Kidney epithelial cell (primary cell): ENCODE data around the gene IMPA2. TPM values are rescaled to one million over a fixed set of nuclear protein-coding genes. Genes with fewer than 3 reads are reported as not detected.

Experiments used
- DNase-seq: peaks from one replicate; pipeline ENCODE4 v3.0.0-alpha.2; 2010; ENCODE audit warnings: low read depth
- H3K27me3 ChIP-seq: 2 replicates; pipeline ENCODE4 v1.6.0; 2011; ENCODE audit warnings: low read length; ENCODE audit not compliant: control insufficient read depth, insufficient read depth
- H3K36me3 ChIP-seq: 2 replicates; pipeline ENCODE4 v1.5.1; 2011; ENCODE audit warnings: low read length; ENCODE audit not compliant: control insufficient read depth, insufficient read depth
- H3K4me3 ChIP-seq: 2 replicates; pipeline ENCODE4 v1.5.1; 2011; ENCODE audit warnings: low read depth, mild to moderate bottlenecking, control low read depth, low read length
- CTCF ChIP-seq: IDR thresholded peaks from 2 replicates; pipeline ENCODE4 v1.5.1; 2011; ENCODE audit warnings: mild to moderate bottlenecking, moderate library complexity, low read length, control low read depth, inconsistent platforms; ENCODE audit not compliant: insufficient read depth, poor library complexity, severe bottlenecking
- total RNA-seq: library from RNA; depleted of rRNA; stranded (reverse); fragments of >200 nt; gene quantifications from 2 replicates; pipeline ENCODE4 v1.2.3, GENCODE V29; 2015

IMPA2 gene
- total RNA-seq, 1 donor from 2014 or later = 24.9 TPM

GRCh38 chr18:11974741-11975325, 6.5 kb upstream of the IMPA2 start:
- Histone ChIP-seq H3K4me3 (no peak overlapping the region), H3K27me3 (no peaks in the 10 kb centered on the region), H3K36me3 (no peaks in the 10 kb centered on the region)
- TF ChIP-seq CTCF = no peak
- no peak for DNase-seq

GRCh38 chr18:11975723-11976122, 5.6 kb upstream of the IMPA2 start:
- no peak overlapping the region for H3K4me3 ChIP-seq
- H3K36me3 ChIP-seq = no peaks in the 10 kb centered on the region
- no peak for TF ChIP-seq CTCF
- H3K27me3 ChIP-seq = no peaks in the 10 kb centered on the region
- DNase-seq = no peak

- no peak for TF ChIP-seq CTCF
- no peaks in the 10 kb centered on the region for H3K36me3 ChIP-seq
- no peak for DNase-seq
These were observed 4.8 kb upstream of the IMPA2 start for GRCh38 chr18:11976315-11977152.

GRCh38 chr18:11977153-11977466, 4.2 kb upstream of the IMPA2 start:
- DNase-seq = no peak
- Histone ChIP-seq H3K27me3 (no peaks in the 10 kb centered on the region), H3K36me3 (no peaks in the 10 kb centered on the region), H3K4me3 (no peak overlapping the region)
- TF ChIP-seq CTCF = no peak

More at GRCh38 chr18:11976315-11977152, 4.8 kb upstream of the IMPA2 start:
- no peaks in the 10 kb centered on the region for H3K27me3 ChIP-seq
- H3K4me3 ChIP-seq = no peak overlapping the region

GRCh38 chr18:11978956-11979355, 2.4 kb upstream of the IMPA2 start:
- no peak for DNase-seq
- H3K27me3 ChIP-seq = no peaks in the 10 kb centered on the region
- no peak for TF ChIP-seq CTCF
- H3K4me3 ChIP-seq = no peak overlapping the region
- no peaks in the 10 kb centered on the region for H3K36me3 ChIP-seq

- Histone ChIP-seq H3K27me3 (no peaks in the 10 kb centered on the region), H3K4me3 (peak overlapping the region; percentile 61), H3K36me3 (no peaks in the 10 kb centered on the region)
- TF ChIP-seq CTCF = no peak
- no peak for DNase-seq
These were observed 1.2 kb upstream of the IMPA2 start for GRCh38 chr18:11980163-11980493.
